Fibroblast of skin of left biceps (primary cell): ENCODE results near the gene PARP12.

Experiments used
- DNase-seq, 2 experiments: peaks; one replicate each; pipeline ENCODE4 v3.0.0-alpha.2; 2013; ENCODE audit warnings: low read depth in 2 of 2

Gene PARP12

GRCh38 chr7:140035400-140036223, 27.1 kb downstream of the PARP12 start:
- peak; percentile 18 to 21 for DNase-seq

- DNase-seq = no peak
Observed at GRCh38 chr7:140034421-140034820, 28.3 kb downstream of the PARP12 start.

DNA sequence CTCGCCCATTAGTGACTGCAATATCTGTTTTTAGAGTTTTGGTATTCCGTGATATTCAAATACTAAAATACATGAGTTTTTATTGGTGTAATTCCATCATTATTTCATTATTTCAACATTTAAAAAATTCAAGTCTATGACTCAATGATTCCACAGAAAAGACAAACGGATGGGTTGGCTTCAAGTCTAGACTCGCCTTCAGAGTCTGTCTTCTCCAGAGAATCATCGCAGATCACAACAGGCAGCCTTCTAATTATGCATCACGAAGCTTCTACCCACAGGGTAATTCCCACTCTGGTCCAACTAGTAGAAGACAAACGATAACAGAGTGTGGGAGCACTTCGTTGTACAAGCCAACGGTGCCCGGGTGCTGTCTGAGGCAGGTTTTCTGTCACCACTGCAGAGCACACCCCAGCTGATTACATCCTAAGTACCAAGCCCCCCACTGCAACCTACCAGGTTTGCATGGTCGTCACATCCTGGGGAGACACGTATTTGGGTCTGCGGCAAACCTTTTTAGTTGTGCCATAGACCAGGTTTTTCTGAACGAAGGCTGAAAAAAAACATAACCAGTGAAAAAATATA, 28.9 kb downstream of the PARP12 start:
- DNase-seq = no peak

- DNase-seq = no peak
Observed at GRCh38 chr7:140033036-140033435, 29.7 kb downstream of the PARP12 start.

DNA sequence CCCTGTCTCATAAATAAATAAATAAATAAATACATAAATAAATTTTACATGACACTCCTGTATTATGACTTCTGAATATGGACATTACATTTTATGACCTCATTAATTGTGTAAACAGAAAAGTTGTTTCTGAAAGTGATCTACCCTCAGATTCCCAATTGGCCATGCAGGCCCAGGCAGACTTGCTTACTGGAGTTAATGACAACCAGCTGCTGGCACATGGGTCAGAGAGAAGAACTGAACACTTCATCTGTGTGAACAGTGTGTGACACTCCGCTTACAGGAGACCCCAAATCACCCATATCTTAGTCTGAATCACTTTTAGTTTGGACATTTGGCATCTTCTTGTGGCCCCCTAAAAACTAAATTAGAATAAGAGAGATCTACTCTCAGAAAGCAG, 31.4 kb downstream of the PARP12 start:
- DNase-seq = no peak

GRCh38 chr7:140029072-140029471, 33.7 kb downstream of the PARP12 start:
- DNase-seq = no peak

DNA sequence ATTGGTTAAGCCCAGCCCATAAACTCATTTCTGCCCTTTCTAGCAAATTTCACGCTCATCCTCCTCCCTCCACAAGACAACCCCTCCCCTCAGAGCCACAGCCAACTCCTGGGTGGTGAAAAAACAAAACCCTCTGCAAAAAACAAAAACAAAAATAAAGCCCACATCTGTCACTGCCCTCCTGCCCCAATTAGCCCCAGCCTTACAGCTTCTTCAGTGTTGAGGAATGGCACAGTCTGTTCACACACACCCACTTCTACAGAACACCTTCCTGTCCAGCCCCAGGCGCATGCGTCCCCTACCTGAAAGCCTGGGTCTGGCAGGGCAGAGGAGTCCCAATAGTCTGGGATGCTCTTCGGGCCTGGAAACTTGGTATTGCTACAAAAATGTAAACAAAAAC, 34.4 kb downstream of the PARP12 start:
- DNase-seq = no peak

GRCh38 chr7:140027858-140028257, 34.9 kb downstream of the PARP12 start:
- DNase-seq = no peak

GRCh38 chr7:140026935-140027334, 35.8 kb downstream of the PARP12 start:
- DNase-seq = no peak

DNA sequence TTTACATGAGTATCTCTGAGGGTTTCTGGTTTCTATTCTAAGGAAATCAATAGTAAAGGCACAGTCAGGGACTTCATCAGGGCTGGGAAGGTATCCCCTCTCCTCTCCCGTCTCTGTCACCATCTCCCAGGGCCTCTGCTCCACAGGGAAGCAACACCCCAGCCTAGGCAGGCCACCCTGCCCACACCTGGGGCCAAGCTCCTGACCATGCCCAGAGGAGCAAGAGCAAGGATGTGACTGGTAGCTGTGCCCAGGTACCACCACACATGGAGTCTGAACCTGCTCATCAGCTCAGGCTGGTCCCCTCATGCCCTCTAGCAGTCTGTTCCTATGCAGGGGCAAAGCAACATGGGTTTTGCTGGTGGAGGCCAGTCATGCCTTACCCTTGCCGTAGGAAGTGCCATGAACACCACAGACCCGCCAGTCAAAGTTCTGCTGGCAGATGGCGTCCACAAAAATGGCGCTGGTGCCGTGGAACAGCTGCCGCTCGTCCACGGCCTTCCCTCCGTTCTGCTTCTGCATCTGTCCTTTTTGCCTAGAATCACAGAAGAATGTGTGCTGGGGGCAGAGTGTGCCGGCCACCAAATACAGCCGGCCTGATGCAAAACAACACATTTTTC, 36.8 kb downstream of the PARP12 start:
- DNase-seq = no peak

- DNase-seq = no peak
Observed at GRCh38 chr7:140025241-140025640, 37.5 kb downstream of the PARP12 start.

GRCh38 chr7:140024585-140024984, 38.2 kb downstream of the PARP12 start:
- no peak for DNase-seq

- no peak for DNase-seq
Observed at GRCh38 chr7:140023728-140024127, 39.0 kb downstream of the PARP12 start.

- DNase-seq = no peak
Observed at GRCh38 chr7:140022582-140023211, 40.1 kb downstream of the PARP12 start.

DNA sequence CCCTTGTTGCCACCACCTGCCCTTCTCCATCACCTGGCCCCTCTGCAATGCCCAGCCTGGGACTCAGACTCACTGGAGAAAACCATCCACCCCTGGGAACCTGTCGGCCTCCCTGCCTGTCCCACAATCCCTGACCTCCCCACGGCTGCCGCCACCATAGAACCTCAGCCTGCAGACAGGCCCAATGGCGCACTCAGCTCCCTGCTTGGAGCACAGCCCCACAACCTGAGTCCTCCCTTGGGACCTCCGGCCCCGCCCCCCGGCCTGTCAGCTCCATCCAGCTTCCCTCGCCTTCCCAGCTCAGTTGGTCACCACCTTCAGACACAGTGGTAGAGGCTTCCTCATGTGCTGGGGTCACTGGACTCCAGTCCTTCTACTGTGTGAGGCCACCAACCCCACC, 41.1 kb downstream of the PARP12 start:
- DNase-seq = no peak

DNA sequence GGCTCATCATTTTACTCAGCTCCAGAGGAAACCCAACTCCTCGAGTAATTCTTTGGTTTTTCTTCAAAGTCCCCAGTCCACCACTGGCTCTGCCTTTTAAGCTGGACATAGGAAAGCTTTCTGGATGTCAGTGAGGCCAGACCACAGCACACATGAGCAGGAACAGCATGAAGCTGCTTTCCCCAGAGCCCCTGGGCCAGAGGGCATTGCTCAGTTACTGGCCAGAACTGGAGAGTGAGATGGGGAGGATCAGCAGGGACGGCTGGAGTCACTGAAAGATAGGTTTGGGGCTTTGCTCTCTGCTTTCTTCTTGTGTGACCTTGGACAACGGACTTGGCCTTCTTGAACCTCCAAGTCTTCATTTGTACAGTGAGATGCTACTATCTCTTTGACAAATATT, 43.1 kb downstream of the PARP12 start:
- DNase-seq = no peak

DNA sequence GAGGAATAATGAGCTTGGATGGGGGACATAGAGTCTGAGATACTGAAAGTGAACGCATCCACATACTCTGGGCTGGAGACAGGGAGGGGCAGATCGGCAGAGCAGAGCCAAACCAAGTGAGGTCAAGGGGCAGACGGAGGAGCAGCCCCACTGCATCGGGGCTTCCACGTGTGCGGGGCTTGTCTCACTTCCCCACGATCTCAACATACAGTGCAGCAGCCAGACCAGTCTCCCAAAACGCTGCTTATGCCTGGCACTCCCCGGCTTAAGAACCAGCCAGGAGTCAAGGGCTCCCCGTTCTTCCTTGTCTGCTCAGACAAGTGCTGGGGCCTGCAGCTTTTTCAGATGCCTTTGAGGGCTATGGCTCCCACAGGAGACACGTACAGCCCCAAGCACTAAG, 43.6 kb downstream of the PARP12 start:
- no peak for DNase-seq

DNA sequence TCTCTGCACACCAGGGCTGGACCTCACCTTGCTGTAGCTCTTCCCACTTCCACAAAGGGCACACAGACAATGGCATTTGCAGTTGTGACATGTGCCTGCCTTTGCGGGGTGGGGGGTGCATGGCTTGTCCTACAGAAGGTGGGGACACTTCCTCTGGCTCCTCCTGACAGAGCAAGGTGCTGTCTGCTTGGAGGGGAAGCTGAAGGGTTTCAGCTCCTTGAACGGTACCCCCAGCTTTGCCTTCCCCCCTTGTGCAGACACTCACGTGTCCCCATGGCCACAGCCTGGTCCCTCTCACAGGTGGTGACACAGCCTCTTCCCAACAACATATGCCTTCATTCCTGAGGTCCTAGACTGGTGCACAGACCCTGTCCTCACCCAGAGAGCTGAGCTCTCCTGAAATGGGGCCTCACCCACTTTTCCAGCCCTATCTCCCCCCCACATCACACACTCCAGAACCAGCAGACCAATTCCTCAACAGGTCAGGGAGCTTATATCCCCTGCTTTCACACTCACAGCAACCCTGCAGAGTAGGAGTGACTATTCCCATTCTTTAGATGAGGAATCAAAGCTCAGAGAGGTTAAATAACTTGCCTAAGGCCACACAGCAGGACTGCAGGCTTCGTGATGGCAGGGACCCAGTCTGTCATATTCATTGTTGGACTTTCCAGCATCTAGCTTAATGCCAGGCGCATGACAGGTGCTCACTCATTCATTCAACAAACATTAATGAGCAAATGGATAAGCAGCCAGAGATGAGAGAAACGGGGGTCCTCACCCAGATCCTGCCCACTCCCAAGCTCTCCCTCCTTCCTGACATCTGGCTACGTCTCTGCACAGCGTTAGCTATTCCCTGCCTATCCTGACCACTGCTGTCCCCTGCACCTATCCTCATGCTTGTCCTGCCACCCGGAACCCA, 44.4 kb downstream of the PARP12 start:
- DNase-seq = no peak

DNA sequence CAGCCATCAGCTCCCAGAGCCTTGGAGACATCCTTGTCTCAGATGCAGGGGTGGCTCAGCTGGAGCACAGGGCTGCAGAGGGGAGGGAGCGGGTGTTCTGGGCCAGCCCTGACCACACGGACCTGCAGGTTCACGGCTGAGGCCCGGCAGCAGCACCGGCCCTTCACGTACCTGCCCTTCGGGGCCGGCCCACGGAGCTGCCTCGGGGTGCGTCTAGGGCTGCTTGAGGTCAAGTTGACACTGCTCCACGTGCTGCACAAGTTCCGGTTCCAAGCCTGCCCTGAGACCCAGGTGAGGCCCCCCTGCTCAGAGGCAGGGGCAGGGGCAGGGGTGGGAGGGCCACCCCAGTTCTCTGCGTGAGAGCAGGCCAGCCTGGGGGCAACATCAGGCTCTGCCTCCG, 45.2 kb downstream of the PARP12 start:
- DNase-seq = no peak

DNA sequence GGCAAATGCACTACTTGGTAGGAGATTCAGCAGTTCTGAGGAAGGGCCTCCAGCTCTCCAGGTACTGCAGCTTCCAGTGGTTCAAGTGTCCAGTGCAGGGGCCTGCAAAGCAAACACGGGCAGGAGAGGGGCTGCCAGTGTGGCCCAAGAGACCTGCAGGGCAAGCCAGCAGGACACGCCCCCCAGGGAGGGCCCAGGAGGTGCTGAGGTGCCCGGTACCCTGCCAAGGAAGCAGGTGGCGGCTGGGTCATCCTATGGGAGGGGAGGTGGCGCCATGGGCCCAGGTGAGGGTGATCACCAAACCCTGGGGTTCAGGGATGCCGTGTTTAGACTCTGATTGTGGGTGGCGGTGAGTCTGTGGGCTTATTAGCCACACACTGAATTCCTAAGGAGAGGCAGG, 45.7 kb downstream of the PARP12 start:
- DNase-seq = no peak

- no peak for DNase-seq
Observed at GRCh38 chr7:140016540-140016939, 46.2 kb downstream of the PARP12 start.
